IMR-90 (cell line): Measurements from ENCODE around the gene MUC5B. TPM values are rescaled to one million over a fixed set of nuclear protein-coding genes. Genes with fewer than 3 reads are reported as not detected.

Experiments
- ATAC-seq: fragments of 200-7000 bp; cut with Tn5 transposase; 2 replicates; pipeline ENCODE4 v1.9.1; 2020; ENCODE audit warnings: low read depth, mild to moderate bottlenecking, moderate library complexity
- BruUV-seq: library from RNA; stranded (reverse); fragments of 400-500 nt; replicated peaks from 2 replicates; lab custom pipeline; 2021; lab: Mats Ljungman, UMichigan
- CTCF ChIA-PET: fragments of 300-600 bp; formaldehyde crosslinking; extraction: SDS; loops from one replicate; lab custom pipeline; 2021; ENCODE audit warnings: antibody characterized with exemption; lab: Yijun Ruan, JAX
- POLR2A ChIA-PET: fragments of 300-600 bp; sonication (Branson Sonifier 250); formaldehyde crosslinking; loops from one replicate; lab custom pipeline; 2022; ENCODE audit warnings: antibody characterized with exemption; ENCODE audit not compliant: unreplicated experiment; lab: Charles Lee
- DNase-seq: peaks from one replicate; pipeline ENCODE4 v3.0.0; 2013
- H2AFZ ChIP-seq: replicated peaks from 2 replicates; pipeline ENCODE3; 2013; ENCODE audit warnings: low read length, mild to moderate bottlenecking; ENCODE audit not compliant: poor library complexity
- H2AK5ac ChIP-seq: 2 replicates; pipeline ENCODE4 v1.6.1; 2013; ENCODE audit warnings: low read depth, low read length, inconsistent platforms
- H2AK9ac ChIP-seq: replicated peaks from 2 replicates; pipeline ENCODE3; 2013; ENCODE audit warnings: mild to moderate bottlenecking, low read depth, low read length, moderate library complexity; ENCODE audit not compliant: poor library complexity
- H2BK120ac ChIP-seq: 2 replicates; pipeline ENCODE4 v1.6.1; 2013; ENCODE audit warnings: low read depth, low read length, inconsistent platforms
- H2BK15ac ChIP-seq: 3 replicates; pipeline ENCODE4 v1.6.1; 2013; ENCODE audit warnings: low read depth, low read length, inconsistent platforms
- H2BK20ac ChIP-seq: 2 replicates; pipeline ENCODE4 v1.6.1; 2013; ENCODE audit warnings: low read depth, mild to moderate bottlenecking, inconsistent platforms, low read length, moderate library complexity
- H2BK5ac ChIP-seq: 2 replicates; pipeline ENCODE4 v1.6.1; 2013; ENCODE audit warnings: mild to moderate bottlenecking, low read depth, low read length, inconsistent platforms; ENCODE audit not compliant: poor library complexity, severe bottlenecking
- H3K14ac ChIP-seq: replicated peaks from 2 replicates; pipeline ENCODE4 v1.6.1; 2013; ENCODE audit warnings: low read depth, low read length, inconsistent platforms
- H3K18ac ChIP-seq: 2 replicates; pipeline ENCODE4 v1.6.1; 2013; ENCODE audit warnings: low read depth, low read length, control low read depth
- H3K23ac ChIP-seq: 2 replicates; pipeline ENCODE4 v1.6.1; 2013; ENCODE audit warnings: low read depth, low read length, inconsistent platforms
- H3K27ac ChIP-seq: 2 replicates; pipeline ENCODE4 v1.5.1; 2013; ENCODE audit warnings: mild to moderate bottlenecking, control low read depth, low read length; ENCODE audit not compliant: insufficient read depth
- H3K27me3 ChIP-seq: 2 replicates; pipeline ENCODE4 v1.6.1; 2013; ENCODE audit warnings: low read length; ENCODE audit not compliant: control insufficient read depth, insufficient read depth
- H3K36me3 ChIP-seq: 2 replicates; pipeline ENCODE4 v1.6.1; 2013; ENCODE audit warnings: low read length, mixed read lengths; ENCODE audit not compliant: control insufficient read depth, insufficient read depth
- H3K4ac ChIP-seq: 2 replicates; pipeline ENCODE4 v1.6.1; 2013; ENCODE audit warnings: low read depth, low read length, inconsistent platforms
- H3K4me1 ChIP-seq: 2 replicates; pipeline ENCODE4 v1.6.1; 2013; ENCODE audit warnings: low read length, mixed read lengths; ENCODE audit not compliant: control insufficient read depth, insufficient read depth
- H3K4me2 ChIP-seq: 2 replicates; pipeline ENCODE4 v1.6.1; 2013; ENCODE audit warnings: low read depth, mild to moderate bottlenecking, control low read depth, low read length, moderate library complexity
- H3K4me3 ChIP-seq: 2 replicates; pipeline ENCODE4 v1.5.1; 2013; ENCODE audit warnings: low read depth, mild to moderate bottlenecking, control low read depth, low read length, moderate library complexity; ENCODE audit not compliant: insufficient read depth
- H3K56ac ChIP-seq: 2 replicates; pipeline ENCODE4 v1.6.1; 2013; ENCODE audit warnings: low read length, inconsistent platforms; ENCODE audit not compliant: insufficient read depth; ENCODE audit errors: extremely low read depth
- H3K79me1 ChIP-seq, 2 experiments: 2 replicates each; pipeline ENCODE4 v1.6.1; 2013; ENCODE audit warnings: low read length in 2 of 2, inconsistent platforms in 1 of 2, low read depth in 1 of 2
- H3K9ac ChIP-seq: 2 replicates; pipeline ENCODE4 v1.6.1; 2013; ENCODE audit warnings: low read depth, low read length, control low read depth
- H3K9me1 ChIP-seq: 2 replicates; pipeline ENCODE4 v1.6.1; 2013; ENCODE audit warnings: low read length, inconsistent platforms; ENCODE audit not compliant: insufficient read depth
- H3K9me3 ChIP-seq: 2 replicates; pipeline ENCODE4 v1.6.1; 2013; ENCODE audit warnings: low read length; ENCODE audit not compliant: control insufficient read depth, insufficient read depth
- H4K20me1 ChIP-seq: 2 replicates; pipeline ENCODE4 v1.6.1; 2013; ENCODE audit warnings: low read length, inconsistent platforms; ENCODE audit not compliant: insufficient read depth
- H4K5ac ChIP-seq: 2 replicates; pipeline ENCODE4 v1.6.1; 2013; ENCODE audit warnings: mild to moderate bottlenecking, low read depth, low read length, control low read depth
- H4K8ac ChIP-seq, 2 experiments: 2 replicates each; pipeline ENCODE4 v1.6.1; 2013; ENCODE audit warnings: low read depth in 2 of 2, low read length in 2 of 2, control low read depth in 1 of 2, inconsistent platforms in 1 of 2
- H4K91ac ChIP-seq: 2 replicates; pipeline ENCODE4 v1.6.1; 2013; ENCODE audit warnings: low read depth, low read length, inconsistent platforms; ENCODE audit not compliant: insufficient read depth
- BHLHE40 ChIP-seq: fragments of 150-350 bp; IDR thresholded peaks from 2 replicates; pipeline ENCODE4 v1.6.1; 2016; ENCODE audit warnings: mild to moderate bottlenecking, low read depth, low read length
- CHD1 ChIP-seq: IDR thresholded peaks from 2 replicates; pipeline ENCODE4 v1.6.1; 2012; ENCODE audit warnings: low read depth, low read length, improper control_type of control experiment
- FOS ChIP-seq: fragments of 150-350 bp; IDR thresholded peaks from 2 replicates; pipeline ENCODE4 v1.6.1; 2016; ENCODE audit warnings: low read depth, low read length
- MAFK ChIP-seq: IDR thresholded peaks from 2 replicates; pipeline ENCODE4 v1.6.1; 2012; ENCODE audit warnings: low read depth, low read length, improper control_type of control experiment
- RCOR1 ChIP-seq: IDR thresholded peaks from 2 replicates; pipeline ENCODE4 v1.6.1; 2012; ENCODE audit warnings: mild to moderate bottlenecking, low read length, improper control_type of control experiment; ENCODE audit not compliant: insufficient replicate concordance
- WGBS, 2 experiments: methylation state at CpG; one replicate each; pipeline versions ENCODE4 v1.1.5 to v1.1.7; 2013; ENCODE audit warnings: missing lambda C conversion rate in 2 of 2; ENCODE audit not compliant: insufficient read length in 1 of 2; ENCODE audit errors: extremely low coverage in 2 of 2; 5-methylcytosine and 5-hydroxymethylcytosine counted together
- dilution Hi-C: fragments of 300-500 bp; cut with HindIII; formaldehyde crosslinking; loops from one replicate; pipeline ENCODE4 v1.14.3; 2018; ENCODE audit warnings: low sequenced_read_pairs; ENCODE audit not compliant: unreplicated experiment
- in situ Hi-C: fragments of 300-500 bp; cut with MboI; formaldehyde crosslinking; loops from 3 replicates; pipeline ENCODE4 v1.14.3; 2019; ENCODE audit warnings: low sequenced_read_pairs, inconsistent platforms, mixed read lengths
- intact Hi-C: fragments of 100-400 bp; cut with micrococcal nuclease; formaldehyde crosslinking; loops from 2 replicates; pipeline ENCODE4 v1.10.0; 2022
- polyA plus RNA-seq, 3 experiments: library from polyadenylated mRNA; depleted of rRNA; stranded (reverse); fragments of >200 nt; gene quantifications; 2 replicates each; pipeline ENCODE4 v1.2.3, GENCODE V29; 2012; ENCODE audit warnings: low replicate concordance in 1 of 3
- total RNA-seq: library from RNA; depleted of rRNA; stranded (reverse); fragments of >200 nt; gene quantifications from 2 replicates; pipeline ENCODE4 v1.2.3, GENCODE V29; 2012
- TF ChIP-seq, protein P1 (sequence below): fragments of 150-350 bp; IDR thresholded peaks from 2 replicates; pipeline ENCODE4 v1.6.1; 2016; ENCODE audit warnings: low read depth, mild to moderate bottlenecking, low read length, moderate library complexity, borderline replicate concordance

Gene MUC5B
- total and polyA plus RNA-seq, 2 of the 4 experiments (the other 2 are of a cell fraction), result not detected

DNA sequence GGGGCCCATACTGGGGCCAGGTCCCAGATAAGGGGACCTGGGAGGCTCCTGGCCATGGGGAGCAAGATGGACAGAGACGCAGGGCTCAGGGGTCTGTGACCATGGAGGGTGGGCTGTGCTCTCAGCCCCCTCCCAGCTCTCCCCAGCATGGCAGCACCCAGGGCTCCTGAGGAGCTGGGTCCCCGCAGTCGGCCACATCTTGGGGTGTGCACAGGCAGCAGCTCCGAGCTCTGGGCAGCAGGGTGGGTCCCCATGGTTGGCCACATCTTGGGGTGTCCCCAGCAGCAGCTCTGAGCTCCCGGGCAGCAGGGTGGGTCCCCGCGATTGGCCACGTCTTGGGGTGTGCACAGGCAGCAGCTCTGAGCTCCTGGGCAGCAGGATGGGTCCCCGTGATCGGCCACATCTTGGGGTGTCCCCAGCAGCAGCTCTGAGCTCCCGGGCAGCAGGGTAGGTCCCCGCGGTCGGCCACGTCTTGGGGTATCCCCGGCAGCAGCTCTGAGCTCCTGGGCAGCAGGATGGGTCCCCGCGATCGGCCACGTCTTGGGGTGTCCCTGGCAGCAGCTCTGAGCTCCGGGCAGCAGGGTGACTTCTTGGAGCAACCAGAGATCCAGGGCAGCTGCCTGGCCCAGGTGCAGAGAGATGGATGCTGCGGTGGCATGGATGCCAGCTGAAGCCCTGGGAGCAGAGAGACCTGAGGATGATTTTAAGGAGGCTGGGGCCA is 18.3 kb upstream of the MUC5B start:
- CTCF ChIA-PET, result no interaction called here
- no peak overlapping the region for H2BK120ac ChIP-seq
- 80% methylated on average over 12 of the region's 22 CpGs; no CpG with 5 or more reads in 1 of the 2 experiments for WGBS, 2 experiments
- H3K27me3 ChIP-seq, result peaks cover 19% of the 10 kb centered on the region; the same call in 1 of the 2 replicates
- DNase-seq (no peak), ATAC-seq (no peak)
- H4K91ac ChIP-seq, result no peak overlapping the region
- no peak for TF ChIP-seq MAFK
- TF ChIP-seq CHD1, result no peak
- no peak for TF ChIP-seq RCOR1
- no peak for TF ChIP-seq FOS
- no peak for TF ChIP-seq BHLHE40
- TF ChIP-seq, protein P1, sequence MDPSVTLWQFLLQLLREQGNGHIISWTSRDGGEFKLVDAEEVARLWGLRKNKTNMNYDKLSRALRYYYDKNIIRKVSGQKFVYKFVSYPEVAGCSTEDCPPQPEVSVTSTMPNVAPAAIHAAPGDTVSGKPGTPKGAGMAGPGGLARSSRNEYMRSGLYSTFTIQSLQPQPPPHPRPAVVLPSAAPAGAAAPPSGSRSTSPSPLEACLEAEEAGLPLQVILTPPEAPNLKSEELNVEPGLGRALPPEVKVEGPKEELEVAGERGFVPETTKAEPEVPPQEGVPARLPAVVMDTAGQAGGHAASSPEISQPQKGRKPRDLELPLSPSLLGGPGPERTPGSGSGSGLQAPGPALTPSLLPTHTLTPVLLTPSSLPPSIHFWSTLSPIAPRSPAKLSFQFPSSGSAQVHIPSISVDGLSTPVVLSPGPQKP, result no peak
- no peak overlapping the region for H2AK5ac ChIP-seq
- peaks cover 1% of the 10 kb centered on the region; the same call in 1 of the 2 replicates for H3K9me3 ChIP-seq
- H3K79me1 ChIP-seq, result no peaks in the 10 kb centered on the region
- H3K18ac ChIP-seq, result no peak overlapping the region
- POLR2A ChIA-PET, result no interaction called here
- no peaks in the 10 kb centered on the region for H3K36me3 ChIP-seq
- dilution Hi-C loops, result no loop called here
- H3K27ac ChIP-seq, result no peak overlapping the region
- intact Hi-C loops, result no loop called here
- H3K4me3 ChIP-seq, result no peak overlapping the region
- no peak overlapping the region for H2AFZ ChIP-seq
- no peak overlapping the region for H2BK20ac ChIP-seq
- no peak overlapping the region for H3K14ac ChIP-seq
- H3K9ac ChIP-seq, result no peak overlapping the region
- no peak overlapping the region for H4K8ac ChIP-seq
- BruUV-seq, result no TSS peak
- H3K9me1 ChIP-seq, result no peaks in the 10 kb centered on the region
- H3K4me2 ChIP-seq, result no peak overlapping the region
- H2AK9ac ChIP-seq, result peak overlapping the region; percentile 81
- H2BK5ac ChIP-seq, result no peak overlapping the region
- no peak overlapping the region for H3K56ac ChIP-seq
- H3K4me1 ChIP-seq, result no peaks in the 10 kb centered on the region
- no peak overlapping the region for H3K23ac ChIP-seq
- H4K20me1 ChIP-seq, result no peaks in the 10 kb centered on the region; the same call in 1 of the 2 replicates
- no peak overlapping the region for H4K5ac ChIP-seq
- H2BK15ac ChIP-seq, result no peak overlapping the region
- H3K4ac ChIP-seq, result no peak overlapping the region
- in situ Hi-C loops, result loop anchor here (25.0 kb wide), 1 partner anchor 308 kb away; no protein-coding TSS in a partner anchor
